Neuronal stem cell (in vitro differentiated cells): Measurements from ENCODE around the gene TBRG4.
"Not testable (repeated sequence)": the region's sequence is repeated elsewhere in the genome, so short reads cannot be mapped to it uniquely, and the experiment has no call there.

Source experiments
- DNase-seq: peaks from one replicate; pipeline ENCODE4 v3.0.0-alpha.2; 2013; ENCODE audit warnings: low spot score
- H2AFZ ChIP-seq: one replicate; pipeline ENCODE4 v1.6.1; 2013; ENCODE audit warnings: mild to moderate bottlenecking, low read length, inconsistent platforms
- H2AK5ac ChIP-seq: 2 replicates; pipeline ENCODE4 v1.6.1; 2013; ENCODE audit warnings: low read depth, mild to moderate bottlenecking, inconsistent platforms, low read length, moderate library complexity, mixed read lengths
- H2BK120ac ChIP-seq: 2 replicates; pipeline ENCODE4 v1.6.1; 2013; ENCODE audit warnings: low read depth, mild to moderate bottlenecking, inconsistent platforms, low read length, moderate library complexity, mixed read lengths
- H2BK12ac ChIP-seq: one replicate; pipeline ENCODE4 v1.6.1; 2013; ENCODE audit warnings: low read length, inconsistent platforms
- H2BK15ac ChIP-seq: 2 replicates; pipeline ENCODE4 v1.6.1; 2013; ENCODE audit warnings: mild to moderate bottlenecking, low read length, inconsistent platforms, mixed read lengths
- H2BK5ac ChIP-seq: one replicate; pipeline ENCODE4 v1.6.1; 2013; ENCODE audit warnings: inconsistent platforms, mild to moderate bottlenecking, low read length, moderate library complexity
- H3K14ac ChIP-seq: one replicate; pipeline ENCODE4 v1.6.1; 2013; ENCODE audit warnings: low read length, inconsistent platforms
- H3K18ac ChIP-seq: 2 replicates; pipeline ENCODE4 v1.6.1; 2013; ENCODE audit warnings: low read length, inconsistent platforms
- H3K23ac ChIP-seq: 2 replicates; pipeline ENCODE4 v1.6.1; 2013; ENCODE audit warnings: low read depth, mild to moderate bottlenecking, mixed read lengths, low read length, inconsistent platforms; ENCODE audit not compliant: poor library complexity
- H3K27ac ChIP-seq: replicated peaks from 3 replicates; pipeline ENCODE4 v1.5.1; 2013; ENCODE audit warnings: low read length, inconsistent platforms
- H3K27me3 ChIP-seq, 3 experiments: 2 replicates each; pipeline ENCODE4 v1.6.1; 2013; ENCODE audit warnings: low read length in 3 of 3, mild to moderate bottlenecking in 2 of 3, inconsistent platforms in 1 of 3, low read depth in 1 of 3, mixed read lengths in 1 of 3, moderate library complexity in 1 of 3; ENCODE audit not compliant: control insufficient read depth in 3 of 3, insufficient read depth in 3 of 3
- H3K36me3 ChIP-seq, 2 donors: replicated peaks in 1 of 2; 2 replicates each; pipeline ENCODE4 v1.6.1; 2013; ENCODE audit warnings: low read length in 2 of 2; ENCODE audit not compliant: control insufficient read depth in 2 of 2, insufficient read depth in 2 of 2
- H3K4ac ChIP-seq: 2 replicates; pipeline ENCODE4 v1.6.1; 2013; ENCODE audit warnings: inconsistent platforms, mild to moderate bottlenecking, low read length, moderate library complexity
- H3K4me1 ChIP-seq, 2 donors: 1 replicate in 1 of 2; 2 replicates in 1 of 2; pipeline ENCODE4 v1.6.1; 2013; ENCODE audit warnings: low read length in 2 of 2, low read depth in 1 of 2; ENCODE audit not compliant: control insufficient read depth in 2 of 2, insufficient read depth in 1 of 2
- H3K4me2 ChIP-seq: one replicate; pipeline ENCODE4 v1.6.1; 2013; ENCODE audit warnings: mild to moderate bottlenecking, low read length, inconsistent platforms; ENCODE audit not compliant: insufficient read depth, poor library complexity, severe bottlenecking
- H3K4me3 ChIP-seq, 2 donors: 2 replicates each; pipeline ENCODE4 v1.5.1; 2013; ENCODE audit warnings: low read length in 2 of 2, mild to moderate bottlenecking in 2 of 2, inconsistent platforms in 1 of 2, moderate library complexity in 1 of 2
- H3K79me1 ChIP-seq: one replicate; pipeline ENCODE4 v1.6.1; 2013; ENCODE audit warnings: low read depth, mild to moderate bottlenecking, inconsistent platforms, low read length, moderate library complexity
- H3K9ac ChIP-seq: one replicate; pipeline ENCODE4 v1.6.1; 2013; ENCODE audit warnings: mild to moderate bottlenecking, low read depth, low read length, inconsistent platforms; ENCODE audit not compliant: poor library complexity
- H3K9me3 ChIP-seq, 2 donors: replicated peaks in 1 of 2; 2 replicates each; pipeline versions ENCODE3 to v1.6.1; 2013; ENCODE audit warnings: low read length in 2 of 2, mild to moderate bottlenecking in 2 of 2, inconsistent platforms in 1 of 2, low read depth in 1 of 2, mixed read lengths in 1 of 2, moderate library complexity in 1 of 2; ENCODE audit not compliant: control insufficient read depth in 2 of 2, insufficient read depth in 1 of 2
- H4K8ac ChIP-seq: one replicate; pipeline ENCODE4 v1.6.1; 2013; ENCODE audit warnings: low read depth, mild to moderate bottlenecking, inconsistent platforms, low read length, moderate library complexity
- H4K91ac ChIP-seq: one replicate; pipeline ENCODE4 v1.6.1; 2013; ENCODE audit warnings: low read length, low read depth, mild to moderate bottlenecking, inconsistent platforms; ENCODE audit not compliant: poor library complexity
- WGBS, 2 donors: extraction: QIAGEN DNeasy Blood & Tissue Kit; methylation state at CpG; one replicate each; pipeline ENCODE4 v1.1.7; 2013; ENCODE audit warnings: missing lambda C conversion rate in 2 of 2, mixed read lengths in 1 of 2; ENCODE audit not compliant: insufficient read length in 2 of 2, insufficient replicate concordance in 1 of 2; ENCODE audit errors: extremely low coverage in 2 of 2; 5-methylcytosine and 5-hydroxymethylcytosine counted together

The TBRG4 gene

DNA sequence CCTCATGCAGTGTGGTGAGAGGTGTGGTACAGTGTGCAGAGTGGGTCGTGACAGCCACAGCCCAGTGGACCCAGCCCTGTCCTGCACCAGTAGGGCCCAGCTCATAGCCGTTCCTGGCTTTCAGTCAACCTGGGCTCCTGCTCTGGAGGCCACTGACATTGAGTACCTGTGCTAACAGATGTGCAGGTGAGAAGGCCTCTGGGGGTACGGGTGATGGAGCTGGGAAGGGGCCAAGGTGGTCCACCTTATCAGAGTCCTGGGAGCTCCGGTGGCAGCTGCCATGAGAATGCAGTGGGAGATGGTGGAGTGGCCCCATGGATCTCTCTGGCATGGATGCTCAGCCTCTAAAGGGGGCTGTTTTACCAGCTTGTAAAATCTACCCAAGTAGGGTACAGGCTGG lies 6.1 kb upstream of the TBRG4 start:
- no peak overlapping the region for H3K9ac ChIP-seq
- no peak overlapping the region for H3K14ac ChIP-seq
- no peak overlapping the region for H4K8ac ChIP-seq
- no peak overlapping the region for H2BK5ac ChIP-seq
- no peak for DNase-seq
- no peak overlapping the region for H3K27ac ChIP-seq
- H3K27me3 ChIP-seq: peaks cover 0 to 9% (median 0%) of the 10 kb centered on the region in 3 experiments
- H3K23ac ChIP-seq: no peak overlapping the region
- H3K4me2 ChIP-seq: no peak overlapping the region
- H2AFZ ChIP-seq: no peak overlapping the region
- no peak overlapping the region for H2AK5ac ChIP-seq
- no peak overlapping the region for H3K4me3 ChIP-seq
- H3K9me3 ChIP-seq: no peaks in the 10 kb centered on the region
- H3K4me1 ChIP-seq: no peaks in the 10 kb centered on the region
- WGBS, 2 donors: no CpG with 5 or more reads among the region's 4 CpGs
- H2BK15ac ChIP-seq: no peak overlapping the region
- H3K79me1 ChIP-seq: no peaks in the 10 kb centered on the region
- no peaks in the 10 kb centered on the region for H3K36me3 ChIP-seq
- no peak overlapping the region for H3K18ac ChIP-seq
- no peak overlapping the region for H2BK12ac ChIP-seq
- H2BK120ac ChIP-seq: no peak overlapping the region
- H4K91ac ChIP-seq: no peak overlapping the region
- H3K4ac ChIP-seq: no peak overlapping the region

DNA sequence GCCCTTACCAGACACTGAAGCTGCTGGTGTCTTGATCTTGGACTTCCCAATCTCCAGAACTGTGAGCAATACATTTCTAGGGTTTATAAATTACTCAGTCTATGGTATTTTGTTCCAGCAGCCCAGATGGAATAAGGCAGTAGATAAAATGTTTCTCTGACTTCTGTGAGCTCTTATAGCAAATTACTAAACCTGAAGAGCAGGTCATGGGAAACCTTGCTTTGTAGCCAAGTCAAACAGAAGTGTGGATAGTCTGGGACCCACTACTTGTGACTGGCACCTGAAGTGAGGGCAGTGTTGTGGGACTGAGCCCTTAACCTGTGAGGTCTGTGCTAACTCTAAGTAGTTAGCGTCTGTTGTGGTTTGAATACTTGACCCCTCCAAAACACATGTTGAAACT lies 4.6 kb upstream of the TBRG4 start:
- no peak overlapping the region for H2AFZ ChIP-seq
- no peak overlapping the region for H2BK12ac ChIP-seq
- H2BK120ac ChIP-seq: no peak overlapping the region
- no peak overlapping the region for H3K14ac ChIP-seq
- H3K9me3 ChIP-seq: no peaks in the 10 kb centered on the region
- no peaks in the 10 kb centered on the region for H3K36me3 ChIP-seq
- H3K4ac ChIP-seq: no peak overlapping the region
- no peak overlapping the region for H3K4me2 ChIP-seq
- H3K79me1 ChIP-seq: no peaks in the 10 kb centered on the region
- DNase-seq: no peak
- H4K91ac ChIP-seq: no peak overlapping the region
- no peak overlapping the region for H2BK15ac ChIP-seq
- no peak overlapping the region for H3K4me3 ChIP-seq
- H2AK5ac ChIP-seq: no peak overlapping the region
- WGBS, 2 donors: no CpG with 5 or more reads among the region's 1 CpG
- H2BK5ac ChIP-seq: no peak overlapping the region
- H3K9ac ChIP-seq: no peak overlapping the region
- H3K27me3 ChIP-seq: peaks cover 0 to 6% (median 0%) of the 10 kb centered on the region in 3 experiments
- no peak overlapping the region for H3K23ac ChIP-seq
- no peak overlapping the region for H3K18ac ChIP-seq
- H3K4me1 ChIP-seq: no peaks in the 10 kb centered on the region
- H4K8ac ChIP-seq: no peak overlapping the region
- no peak overlapping the region for H3K27ac ChIP-seq

DNA sequence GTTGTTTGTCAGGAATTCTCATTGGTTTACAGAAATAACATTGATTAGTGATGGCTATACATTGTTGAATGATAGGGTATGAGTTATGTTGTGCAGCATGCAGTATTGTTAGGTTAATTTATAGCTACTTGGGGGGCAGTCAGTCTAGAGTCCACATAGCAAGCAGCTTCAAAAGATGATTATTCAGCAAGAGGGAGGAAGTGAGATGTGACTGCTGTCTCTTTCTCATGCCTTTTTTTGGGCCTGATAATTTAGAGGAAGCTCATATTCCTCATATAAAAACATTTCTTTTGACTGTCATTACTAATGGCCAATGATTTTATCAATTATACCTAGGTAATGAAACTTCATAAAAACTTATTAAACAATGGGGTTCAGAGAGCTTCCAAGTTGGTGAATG lies 3.4 kb upstream of the TBRG4 start:
- Histone ChIP-seq H3K27me3 (peaks cover 0 to 6% (median 0%) of the 10 kb centered on the region in 3 experiments), H2AFZ (no peak overlapping the region), H3K4me2 (no peak overlapping the region), H3K79me1 (no peaks in the 10 kb centered on the region), H2AK5ac (no peak overlapping the region), H3K9me3 (no peaks in the 10 kb centered on the region), H3K4ac (no peak overlapping the region), H3K18ac (no peak overlapping the region), H3K9ac (no peak overlapping the region), H2BK5ac (no peak overlapping the region), H4K8ac (no peak overlapping the region), H4K91ac (no peak overlapping the region), H2BK120ac (no peak overlapping the region), H3K27ac (no peak overlapping the region), H3K4me3 (no peak overlapping the region), H3K23ac (no peak overlapping the region), H2BK12ac (no peak overlapping the region), H3K36me3 (peaks cover 0 to 2% of the 10 kb centered on the region in 2 donors), H2BK15ac (no peak overlapping the region), H3K14ac (no peak overlapping the region), H3K4me1 (peaks cover 0 to 2% of the 10 kb centered on the region in 2 donors)
- no peak for DNase-seq

DNA sequence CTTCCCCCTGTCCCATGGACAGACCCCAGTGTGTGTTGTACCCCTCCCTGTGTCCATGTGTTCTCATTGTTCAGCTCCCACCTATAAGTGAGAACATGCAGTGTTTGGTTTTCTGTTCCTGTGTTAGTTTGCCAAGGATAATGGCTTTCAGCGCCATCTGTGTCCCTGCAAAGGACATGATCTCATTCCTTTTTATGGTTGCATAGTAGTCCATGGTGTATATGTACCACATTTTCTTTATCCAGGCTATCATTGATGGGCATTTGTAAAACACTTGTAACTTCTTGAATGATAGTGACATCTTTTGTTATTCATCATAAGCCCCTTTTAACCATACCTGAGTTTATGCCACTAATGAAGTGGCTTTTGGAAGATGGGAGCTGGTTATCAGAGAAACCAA lies 2.8 kb upstream of the TBRG4 start:
- H2BK5ac ChIP-seq, H3K18ac ChIP-seq, H4K8ac ChIP-seq, H3K4ac ChIP-seq, H3K27ac ChIP-seq, H2BK120ac ChIP-seq, H4K91ac ChIP-seq, H3K79me1 ChIP-seq, H3K4me2 ChIP-seq, H3K4me3 ChIP-seq, H3K27me3 ChIP-seq, H3K9ac ChIP-seq, H3K23ac ChIP-seq, DNase-seq, H2BK12ac ChIP-seq, H3K14ac ChIP-seq, H3K9me3 ChIP-seq, H3K36me3 ChIP-seq, H2AK5ac ChIP-seq, H3K4me1 ChIP-seq, H2BK15ac ChIP-seq, H2AFZ ChIP-seq: not testable (repeated sequence)
- WGBS, 2 donors: no CpG with 5 or more reads among the region's 1 CpG
